GM19238 (cell line): ENCODE results near the gene ARID2.

ENCODE experiments used
- DNase-seq: peaks from one replicate; pipeline ENCODE4 v3.0.0; 2011; ENCODE audit warnings: low spot score; ENCODE audit not compliant: insufficient read length

Gene ARID2

DNA sequence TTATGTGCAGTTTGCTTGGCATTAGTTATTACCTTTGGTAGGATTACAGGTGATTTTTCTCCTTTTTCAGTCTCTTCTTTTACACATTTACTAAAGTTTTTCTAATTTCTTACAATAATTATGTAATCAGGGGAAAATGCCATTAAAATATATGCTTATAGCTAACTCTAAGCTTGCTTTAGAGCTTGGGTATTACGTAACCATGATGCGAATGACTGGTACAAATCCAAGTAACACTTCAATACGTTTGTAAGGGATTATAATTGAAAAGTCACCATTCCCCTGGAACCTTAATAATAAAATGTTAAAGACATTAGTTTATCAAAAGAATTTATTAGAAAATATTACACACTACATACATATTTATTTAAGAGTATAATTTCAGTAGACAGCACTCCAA is 189.3 kb downstream of the ARID2 start:
- DNase-seq, result no peak

- no peak for DNase-seq
Measured at GRCh38 chr12:45928309-45928708, 198.8 kb downstream of the ARID2 start.

GRCh38 chr12:45930369-45930768 is 200.9 kb downstream of the ARID2 start:
- no peak for DNase-seq

DNA sequence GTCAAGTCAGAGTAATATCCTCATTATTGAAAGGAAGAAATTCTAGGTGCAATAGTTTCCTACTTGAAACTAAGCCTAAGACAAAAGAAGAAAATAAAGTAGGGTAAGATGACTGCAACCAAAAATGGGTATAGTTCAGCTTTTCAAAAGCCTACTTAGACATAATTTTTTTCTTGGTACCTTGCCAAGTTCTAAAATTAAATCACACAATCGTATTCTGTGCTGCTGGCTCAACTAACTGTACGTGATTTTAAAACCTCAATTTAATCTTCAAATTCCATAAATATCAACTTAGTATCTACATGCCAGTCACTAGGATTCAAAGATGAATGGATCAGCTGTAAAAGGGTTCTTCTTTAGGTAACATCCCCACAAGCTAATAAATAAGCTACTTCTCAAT is 204.0 kb downstream of the ARID2 start:
- DNase-seq, result no peak

GRCh38 chr12:45934956-45935355 is 205.4 kb downstream of the ARID2 start:
- DNase-seq, result no peak

DNA sequence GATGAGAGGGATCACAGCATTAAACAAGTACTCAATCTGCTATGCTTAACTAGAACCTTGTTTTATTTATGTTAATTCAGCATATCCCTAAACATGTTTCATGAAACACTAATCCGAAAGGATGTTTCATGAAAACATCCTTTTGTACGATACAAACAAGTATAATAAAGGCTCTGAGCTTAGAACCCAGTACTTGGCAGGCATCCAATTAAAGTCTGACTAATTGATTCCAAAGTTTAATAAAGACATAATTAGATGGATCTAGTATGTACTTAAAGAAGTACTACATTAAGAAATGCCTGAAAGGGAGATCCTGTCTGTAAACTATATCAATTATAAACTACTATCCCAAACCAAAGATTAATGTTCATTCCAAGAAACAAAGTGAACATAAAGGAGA is 209.1 kb downstream of the ARID2 start:
- DNase-seq, result no peak

GRCh38 chr12:45939759-45940158 is 210.3 kb downstream of the ARID2 start:
- DNase-seq, result no peak

DNA sequence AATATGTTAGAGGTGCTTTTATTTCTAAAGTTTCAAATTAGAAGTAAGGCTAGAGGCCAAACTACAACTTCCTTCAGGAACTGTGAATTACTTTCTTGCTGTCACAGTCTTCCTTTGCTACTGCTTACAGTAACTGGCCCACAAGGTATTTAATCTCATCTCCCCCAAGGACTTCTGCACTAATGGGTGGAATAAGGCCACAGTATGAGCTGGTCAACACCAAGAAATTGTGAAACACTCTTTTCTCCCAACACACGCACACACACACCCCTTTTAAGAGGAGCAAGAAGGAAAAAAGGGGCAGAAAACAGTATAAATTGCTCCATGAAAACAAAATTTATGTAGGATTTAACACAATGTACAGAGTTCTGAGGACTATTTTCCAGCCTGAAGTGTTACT is 215.3 kb downstream of the ARID2 start:
- DNase-seq, result no peak

DNA sequence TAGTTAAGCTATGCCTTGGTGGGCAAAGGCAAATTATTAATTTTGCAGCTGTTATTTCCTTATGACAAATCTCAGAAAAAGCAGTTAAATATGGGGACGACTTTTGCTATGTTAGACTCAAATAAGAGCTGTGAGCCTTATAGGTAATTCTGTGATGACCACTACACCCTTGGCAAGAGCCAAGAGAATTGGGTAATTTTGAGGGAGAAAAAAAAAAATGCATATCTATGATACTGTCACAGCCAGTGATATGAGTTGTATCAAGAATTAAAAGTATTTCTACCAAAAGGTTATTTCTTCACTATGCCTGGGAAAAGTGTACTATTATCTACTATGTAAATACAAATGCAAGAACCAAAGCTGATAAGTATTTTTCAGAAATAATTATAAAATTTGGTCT is 216.9 kb downstream of the ARID2 start:
- DNase-seq, result no peak

GRCh38 chr12:45948546-45948945 is 219.0 kb downstream of the ARID2 start:
- no peak for DNase-seq
